Measurements from ENCODE around the gene KCNN1.

GRCh38 chr19:17975032-17975431 lies 8.1 kb downstream of the KCNN1 start:
- TF ChIP-seq GLIS3 (CRISPR knock-in tag; IDR thresholded peaks at IDR 0.05) (no peak), ISL1 (CRISPR knock-in tag; IDR thresholded peaks at IDR 0.05) (no peak), CREB5 (CRISPR knock-in tag; IDR thresholded peaks at IDR 0.05; ENCODE audit: low read depth) (no peak), SNAI2 (CRISPR knock-in tag; IDR thresholded peaks at IDR 0.05) (no peak), ZNF8 (CRISPR knock-in tag; IDR thresholded peaks at IDR 0.05) (no peak), ARNTL (CRISPR knock-in tag; IDR thresholded peaks at IDR 0.05; ENCODE audit: borderline replicate concordance, low read depth) (no peak), POU6F1 (CRISPR knock-in tag; IDR thresholded peaks at IDR 0.05; ENCODE audit: borderline replicate concordance, low read depth) (no peak)

All from SK-N-SH treated with all-trans-retinoic acid at 6 μM for 48 hours (cell line).